KOPT-K1 (cell line): ENCODE data around the gene FAM117A.
"Not testable (repeated sequence)": the region's sequence is repeated elsewhere in the genome, so short reads cannot be mapped to it uniquely, and the experiment has no call there.

ENCODE experiments used
- H3K27ac ChIP-seq: fragments of 200-600 bp; sonication (generic); 2 replicates; pipeline ENCODE4 v1.5.1; 2016; ENCODE audit warnings: antibody characterized with exemption, mild to moderate bottlenecking, low read depth, low read length; ENCODE audit not compliant: poor library complexity, severe bottlenecking
- H3K36me3 ChIP-seq: fragments of 200-600 bp; sonication (generic); 2 replicates; pipeline ENCODE4 v1.5.1; 2017; ENCODE audit warnings: antibody characterized with exemption, mild to moderate bottlenecking, low read length, moderate library complexity; ENCODE audit not compliant: insufficient read depth
- H3K9me3 ChIP-seq: fragments of 200-600 bp; sonication (generic); 2 replicates; pipeline ENCODE4 v1.5.1; 2017; ENCODE audit warnings: antibody characterized with exemption, low read length, mild to moderate bottlenecking; ENCODE audit not compliant: insufficient read depth, poor library complexity, severe bottlenecking

The FAM117A gene

DNA sequence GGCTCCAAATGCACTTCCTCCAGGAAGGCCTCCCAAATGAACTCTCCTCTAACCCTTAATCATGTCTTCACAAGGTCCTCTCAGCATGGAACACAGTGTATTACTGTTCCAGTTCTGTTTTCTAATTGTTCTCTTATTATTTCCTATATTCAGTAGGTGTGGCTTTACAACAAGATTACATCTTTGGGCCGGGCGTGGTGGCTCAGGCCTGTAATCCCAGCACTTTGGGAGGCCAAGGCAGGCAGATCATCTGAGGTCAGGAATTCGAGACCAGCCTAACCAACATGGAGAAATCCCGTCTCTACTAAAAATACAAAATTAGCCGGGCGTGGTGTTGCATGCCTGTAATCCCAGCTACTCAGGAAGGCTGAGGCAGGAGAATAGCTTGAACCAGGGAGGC, 90.3 kb downstream of the FAM117A start:
- peaks cover 27% of the 10 kb centered on the region for H3K36me3 ChIP-seq
- not testable (repeated sequence) for H3K9me3 ChIP-seq, H3K27ac ChIP-seq

DNA sequence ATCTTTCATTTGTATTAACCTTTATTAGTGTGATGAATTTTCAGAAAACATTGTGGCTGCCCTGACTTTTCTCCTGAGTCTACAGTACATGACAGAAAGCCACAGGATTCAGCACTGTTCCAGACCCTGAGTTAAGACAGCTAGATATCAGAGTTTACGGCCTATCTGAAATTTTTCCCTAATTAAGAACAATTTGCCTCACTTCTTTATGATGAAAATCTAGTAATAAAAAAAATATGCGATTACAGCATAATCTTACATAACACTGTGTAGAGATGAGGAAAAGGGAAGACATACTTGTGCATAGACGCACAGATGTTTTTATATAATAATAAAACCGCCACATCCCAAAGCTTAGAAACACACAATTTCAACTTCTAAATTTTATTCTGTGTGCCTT, 93.3 kb downstream of the FAM117A start:
- Histone ChIP-seq H3K9me3 (no peaks in the 10 kb centered on the region), H3K27ac (no peak overlapping the region), H3K36me3 (peaks cover 25% of the 10 kb centered on the region)

DNA sequence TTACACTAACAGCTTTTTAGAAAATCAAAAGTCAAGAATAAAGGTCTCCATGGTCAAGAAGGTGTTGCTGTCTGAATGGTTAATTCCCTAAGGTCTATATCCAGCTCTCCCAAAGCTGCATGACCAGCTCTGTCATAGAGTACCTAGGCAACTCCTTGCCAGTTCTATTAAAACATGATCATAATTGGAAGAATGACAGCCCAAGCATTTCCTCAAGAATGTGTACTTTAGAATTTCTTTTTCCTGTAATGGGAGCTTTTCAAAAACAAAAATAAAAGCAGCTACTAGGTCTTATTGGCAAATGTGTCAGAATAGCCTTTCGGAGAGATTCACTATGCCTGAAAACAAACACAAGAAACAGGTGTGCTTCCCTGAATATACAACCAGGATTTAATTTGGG, 93.9 kb downstream of the FAM117A start:
- Histone ChIP-seq H3K36me3 (peaks cover 19% of the 10 kb centered on the region), H3K9me3 (no peaks in the 10 kb centered on the region), H3K27ac (no peak overlapping the region)

DNA sequence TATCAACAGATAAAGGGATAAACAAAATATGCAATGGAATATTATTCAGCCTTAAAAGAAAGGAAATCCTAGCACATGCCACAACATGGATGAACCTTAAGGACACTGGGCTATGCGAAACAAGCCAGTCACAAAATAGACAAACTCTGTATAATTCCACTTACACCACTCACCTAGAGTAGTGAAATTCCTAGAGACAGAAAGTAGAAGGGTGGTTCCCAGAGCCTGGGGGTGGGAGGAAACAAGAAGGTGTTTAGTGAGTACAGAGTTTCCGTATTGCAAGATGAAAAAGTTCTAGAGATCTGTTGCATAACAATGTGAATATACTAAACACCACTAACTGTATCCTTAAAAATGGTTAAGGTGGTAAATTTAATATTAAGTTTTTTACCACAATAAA, 96.1 kb downstream of the FAM117A start:
- Histone ChIP-seq H3K27ac (no peak overlapping the region), H3K36me3 (peaks cover 9% of the 10 kb centered on the region; the same call in 1 of the 2 replicates), H3K9me3 (no peaks in the 10 kb centered on the region)

DNA sequence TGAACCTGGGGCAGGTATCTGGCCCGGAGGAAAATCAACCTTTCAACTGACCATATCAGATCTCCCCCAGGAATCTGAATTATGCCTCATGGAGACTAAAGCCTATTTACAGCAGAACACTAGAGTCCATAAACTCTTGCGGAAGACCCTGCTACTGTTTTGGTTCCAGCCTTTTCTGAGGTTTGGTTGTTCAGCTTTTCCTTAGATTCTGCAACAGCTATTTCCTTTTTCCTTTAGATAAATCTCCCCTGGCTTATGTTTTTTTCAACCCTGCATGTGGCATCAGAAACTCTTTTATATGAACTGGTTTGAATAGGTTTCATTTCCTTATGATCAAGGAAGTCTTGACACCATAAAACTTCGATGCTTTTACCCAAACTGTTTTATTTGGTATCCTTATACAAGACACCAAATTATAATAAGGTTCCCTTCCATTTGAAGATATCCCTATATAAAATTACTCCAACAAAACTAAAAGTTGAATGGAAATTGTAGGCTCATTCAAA, 99.2 kb downstream of the FAM117A start:
- no peak overlapping the region for H3K27ac ChIP-seq
- H3K9me3 ChIP-seq = no peaks in the 10 kb centered on the region
- H3K36me3 ChIP-seq = no peaks in the 10 kb centered on the region; the same call in 1 of the 2 replicates
